ENCODE data around the gene CST6.

- no peak for TF ChIP-seq CTCF (IDR thresholded peaks at IDR 0.05)
- no peak for TF ChIP-seq POLR2A (IDR thresholded peaks at IDR 0.05)
Observed at GRCh38 chr11:66046901-66047300, 35.1 kb downstream of the CST6 start.
